ENCODE results near the gene GAB3.

GRCh38 chrX:154730253-154730891 lies 20.5 kb downstream of the GAB3 start:
- TF ChIP-seq CTCF (conservative IDR thresholded peaks at IDR 0.05; ENCODE audit: low read depth, low read length) (no peak), FOS (IDR thresholded peaks at IDR 0.05; ENCODE audit: low read depth, low read length) (no peak), RAD21 (IDR thresholded peaks at IDR 0.05; ENCODE audit: low read length) (no peak), SMC3 (IDR thresholded peaks at IDR 0.05; ENCODE audit: low read depth, low read length) (no peak), CEBPB (IDR thresholded peaks at IDR 0.05; ENCODE audit: low read depth, low read length) (no peak), POLR2A (IDR thresholded peaks at IDR 0.05; ENCODE audit: low read depth, low read length) (no peak), MAFK (IDR thresholded peaks at IDR 0.05; ENCODE audit: low read depth, low read length) (no peak), MAZ (IDR thresholded peaks at IDR 0.05; ENCODE audit: borderline replicate concordance, low read depth, low read length) (no peak), USF2 (IDR thresholded peaks at IDR 0.05; ENCODE audit: low read depth, low read length) (no peak), CHD1 (IDR thresholded peaks at IDR 0.05; ENCODE audit: low read depth, low read length) (no peak), ELK1 (IDR thresholded peaks at IDR 0.05; ENCODE audit: borderline replicate concordance, low read depth, low read length) (no peak)
